Erythroblast (primary cell): ENCODE data around the gene AOPEP.

Experiments
- GATA1 ChIP-seq: IDR thresholded peaks from 2 replicates; pipeline ENCODE4 v1.6.1; 2011; ENCODE audit warnings: low read depth, mild to moderate bottlenecking, control low read depth, low read length, moderate library complexity
- POLR2A ChIP-seq: IDR thresholded peaks from 2 replicates; pipeline ENCODE4 v1.6.1; 2011; ENCODE audit warnings: mild to moderate bottlenecking, low read length

DNA sequence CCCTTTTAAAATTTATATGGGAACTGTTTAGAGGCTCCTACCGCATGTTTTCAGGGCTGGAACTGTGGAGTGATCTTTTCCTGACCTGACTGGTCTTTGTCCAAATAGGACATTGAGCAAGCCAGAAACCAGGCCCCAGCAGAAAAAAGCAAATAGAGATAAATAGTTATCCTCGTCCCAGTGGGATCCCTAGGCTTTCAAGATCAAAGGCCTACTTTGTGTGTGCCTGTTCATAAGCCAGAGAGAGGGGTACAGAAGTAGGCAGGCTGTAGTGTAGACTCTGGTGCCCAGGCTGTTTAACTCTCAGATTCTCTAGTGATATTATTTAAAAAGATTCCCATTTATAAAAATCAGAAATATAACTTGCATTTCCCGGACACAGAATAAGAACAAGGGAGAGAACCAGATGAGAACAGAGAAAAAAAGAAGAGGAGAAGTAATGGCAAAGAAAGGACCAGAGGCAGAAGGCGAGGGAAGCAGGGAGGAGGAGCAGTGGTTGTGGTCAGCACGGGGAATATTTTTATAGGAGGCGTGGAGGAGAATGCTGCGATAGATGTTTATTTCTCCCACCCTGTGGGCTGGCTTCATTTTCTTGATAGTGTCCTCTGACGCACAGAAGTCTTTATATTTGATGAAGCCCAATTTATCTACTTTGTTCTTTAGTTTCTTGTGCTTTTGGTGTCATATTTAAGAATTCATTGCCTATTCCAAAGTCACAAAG lies 101.2 kb downstream of the AOPEP start:
- no peak for TF ChIP-seq POLR2A
- no peak for TF ChIP-seq GATA1
